Gastrocnemius medialis (tissue), 4 donors: ENCODE measurements around the gene ADAMTSL5.

ENCODE experiments used
- CTCF ChIP-seq, 5 experiments: fragments of 450-650 bp in 3 of 5; fragments of 200-600 bp in 2 of 5; sonication (generic) in 2 of 5; IDR thresholded peaks in 4 of 5; conservative IDR thresholded peaks in 1 of 5; 1 replicate in 4 of 5; 2 replicates in 1 of 5; pipeline ENCODE4 v1.5.1; 2016 to 2019; ENCODE audit warnings: antibody characterized with exemption in 5 of 5, mild to moderate bottlenecking in 3 of 5, moderate library complexity in 3 of 5
- POLR2A ChIP-seq, 2 donors: fragments of 450-650 bp; IDR thresholded peaks; one replicate each; pipeline ENCODE4 v1.6.1; 2017; ENCODE audit warnings: antibody characterized with exemption in 2 of 2, mild to moderate bottlenecking in 2 of 2, moderate library complexity in 2 of 2

- TF ChIP-seq CTCF (IDR thresholded peaks at IDR 0.05 in 4 of 5, conservative IDR thresholded peaks at IDR 0.05 in 1 of 5) (no peak), POLR2A (IDR thresholded peaks at IDR 0.05) (no peak)
Measured at GRCh38 chr19:1470305-1471009, 42.4 kb downstream of the ADAMTSL5 start.
